GM19467 (cell line): ENCODE measurements around the gene TBCCD1.
A peak's percentile ranks its signal among the peaks of the same experiment; 100 is the strongest.

ENCODE experiments used
- ATAC-seq: cut with Tn5 transposase; IDR thresholded peaks from one replicate; pipeline ENCODE4 v1.9.1; 2021; ENCODE audit warnings: mild to moderate bottlenecking, moderate library complexity; ENCODE audit not compliant: unreplicated experiment

Gene TBCCD1, protein sequence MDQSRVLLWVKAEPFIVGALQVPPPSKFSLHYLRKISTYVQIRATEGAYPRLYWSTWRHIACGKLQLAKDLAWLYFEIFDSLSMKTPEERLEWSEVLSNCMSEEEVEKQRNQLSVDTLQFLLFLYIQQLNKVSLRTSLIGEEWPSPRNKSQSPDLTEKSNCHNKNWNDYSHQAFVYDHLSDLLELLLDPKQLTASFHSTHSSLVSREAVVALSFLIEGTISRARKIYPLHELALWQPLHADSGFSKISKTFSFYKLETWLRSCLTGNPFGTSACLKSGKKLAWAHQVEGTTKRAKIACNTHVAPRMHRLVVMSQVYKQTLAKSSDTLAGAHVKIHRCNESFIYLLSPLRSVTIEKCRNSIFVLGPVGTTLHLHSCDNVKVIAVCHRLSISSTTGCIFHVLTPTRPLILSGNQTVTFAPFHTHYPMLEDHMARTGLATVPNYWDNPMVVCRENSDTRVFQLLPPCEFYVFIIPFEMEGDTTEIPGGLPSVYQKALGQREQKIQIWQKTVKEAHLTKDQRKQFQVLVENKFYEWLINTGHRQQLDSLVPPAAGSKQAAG

DNA sequence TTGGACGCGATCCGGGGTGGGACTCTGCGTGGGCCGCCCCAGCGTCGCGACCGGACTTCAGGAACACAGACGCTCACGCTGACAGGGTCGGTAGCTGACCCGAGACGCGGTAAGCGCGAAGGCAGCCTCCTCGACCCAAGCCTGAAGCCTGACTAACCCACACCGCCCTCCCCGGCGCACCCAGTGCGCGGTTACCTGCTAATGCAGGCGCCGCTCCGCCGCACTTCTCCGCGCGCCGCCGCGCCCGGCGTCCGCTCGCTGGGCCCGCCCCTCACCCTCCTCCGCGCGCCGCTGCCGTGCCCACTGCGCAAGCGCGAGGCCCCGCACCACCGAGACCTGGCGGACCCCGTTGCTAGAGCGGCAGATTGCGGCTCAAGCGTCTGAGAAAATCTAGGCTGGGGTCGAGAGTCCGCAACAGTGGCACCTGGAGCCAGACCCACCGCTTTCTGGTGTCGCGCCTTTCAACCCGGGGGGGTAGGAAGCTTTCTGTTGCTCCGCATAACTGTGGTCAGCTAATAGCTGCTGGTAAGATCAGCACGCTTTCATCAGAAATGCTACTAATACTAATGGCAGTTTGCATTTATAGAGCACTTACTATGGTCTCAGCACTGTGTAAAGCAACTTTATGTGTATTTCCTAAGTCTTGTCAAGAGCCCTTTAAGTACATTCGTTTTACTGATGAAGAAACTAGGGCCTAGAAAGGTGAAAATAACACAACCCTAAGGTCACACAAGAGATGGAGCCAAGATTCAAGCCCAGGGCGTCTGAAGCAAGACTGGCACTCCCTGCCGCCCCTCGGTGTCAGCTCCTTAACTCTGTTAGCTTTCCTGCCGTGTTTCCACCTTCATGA lies at the start of gene TBCCD1:
Gene TBCCD1 (minus strand): TSS at position 268 of the 850 bp plus-strand sequence. CDS start 3,010 bp downstream, outside the sequence.
- ATAC-seq = peak; percentile 44

- no peak for ATAC-seq
Observed at GRCh38 chr3:186616299-186616617, 49.1 kb upstream of the TBCCD1 start.

DNA sequence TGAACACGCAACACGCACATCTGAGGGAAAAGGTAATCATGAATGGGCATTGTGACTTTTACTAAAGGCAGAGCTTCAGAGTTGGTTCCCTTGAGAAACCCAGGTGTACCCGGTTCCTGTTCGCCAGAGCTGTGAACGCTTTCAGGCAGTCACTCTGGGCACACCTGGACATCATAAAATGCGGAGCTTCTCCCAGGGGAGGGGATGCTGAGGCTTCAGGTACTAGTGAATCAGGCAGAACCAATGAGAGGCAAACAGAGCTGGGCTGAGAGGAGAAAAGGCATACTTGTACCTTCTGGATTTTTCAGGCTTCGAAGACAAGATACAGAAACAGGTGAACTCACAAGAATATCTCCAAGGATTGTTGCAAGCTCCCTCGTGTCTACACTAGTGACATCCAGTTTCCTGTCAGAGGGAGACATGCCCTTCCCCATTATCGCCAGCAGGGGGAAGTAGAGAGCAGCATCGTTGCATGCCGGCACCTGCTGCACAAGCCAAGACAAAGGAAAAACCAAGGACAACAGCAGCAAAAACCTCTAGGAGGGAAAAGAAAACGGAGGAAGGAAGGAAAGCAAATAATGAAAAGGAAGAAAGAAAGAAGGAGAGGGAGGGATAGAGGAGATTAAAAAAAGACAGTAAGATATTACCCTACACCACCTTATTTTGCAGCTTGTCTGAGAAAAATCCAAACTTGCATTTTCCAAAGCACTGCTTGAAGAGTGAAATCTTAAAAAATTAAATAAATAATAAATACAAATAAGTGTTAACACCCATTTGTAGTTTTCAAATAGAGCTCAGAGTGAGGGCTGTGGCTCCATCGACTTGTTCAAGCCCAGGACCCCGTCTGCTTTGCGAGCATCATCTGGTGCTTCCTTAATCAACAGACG lies 47.7 kb upstream of the TBCCD1 start:
- ATAC-seq = no peak

GRCh38 chr3:186614266-186614596 lies 47.1 kb upstream of the TBCCD1 start:
- ATAC-seq = no peak

- ATAC-seq = no peak
Observed at GRCh38 chr3:186613637-186614265, 46.6 kb upstream of the TBCCD1 start.

- no peak for ATAC-seq
Observed at GRCh38 chr3:186612721-186613636, 45.8 kb upstream of the TBCCD1 start, which contains the start of gene AHSG. Gene AHSG (plus strand): TSS chr3:186613060. CDS start chr3:186613142, 82 bp downstream.

GRCh38 chr3:186612065-186612464 lies 44.9 kb upstream of the TBCCD1 start:
- no peak for ATAC-seq

DNA sequence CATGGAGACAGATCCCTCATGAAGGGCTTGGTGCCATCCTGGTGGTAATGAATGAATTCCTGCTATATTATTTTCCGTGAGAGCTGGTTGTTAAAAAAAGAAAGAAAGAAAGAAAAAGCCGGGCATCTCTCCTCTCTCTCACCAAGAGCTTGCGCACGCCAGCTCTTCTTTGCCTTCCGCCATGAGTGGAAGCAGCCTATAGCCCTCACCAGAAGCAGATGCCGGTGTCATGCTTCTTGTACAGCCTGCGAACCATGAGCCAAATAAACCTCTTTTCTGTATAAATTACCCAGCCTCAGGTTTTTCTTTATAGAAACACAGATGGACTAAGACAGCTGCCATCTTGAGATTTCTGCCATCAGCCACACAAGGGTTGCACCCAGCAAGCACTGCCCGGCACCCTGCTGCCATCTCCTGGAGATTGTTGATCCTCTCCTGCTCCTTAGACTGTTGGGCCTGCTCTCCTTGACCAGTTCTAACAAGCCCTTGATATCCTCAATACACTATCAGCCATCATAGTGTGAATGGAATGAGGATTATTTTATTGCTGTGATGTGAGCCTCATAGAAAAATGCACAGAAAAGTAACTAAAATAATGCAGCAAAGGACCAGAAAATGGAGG lies 42.2 kb upstream of the TBCCD1 start:
- ATAC-seq = no peak

DNA sequence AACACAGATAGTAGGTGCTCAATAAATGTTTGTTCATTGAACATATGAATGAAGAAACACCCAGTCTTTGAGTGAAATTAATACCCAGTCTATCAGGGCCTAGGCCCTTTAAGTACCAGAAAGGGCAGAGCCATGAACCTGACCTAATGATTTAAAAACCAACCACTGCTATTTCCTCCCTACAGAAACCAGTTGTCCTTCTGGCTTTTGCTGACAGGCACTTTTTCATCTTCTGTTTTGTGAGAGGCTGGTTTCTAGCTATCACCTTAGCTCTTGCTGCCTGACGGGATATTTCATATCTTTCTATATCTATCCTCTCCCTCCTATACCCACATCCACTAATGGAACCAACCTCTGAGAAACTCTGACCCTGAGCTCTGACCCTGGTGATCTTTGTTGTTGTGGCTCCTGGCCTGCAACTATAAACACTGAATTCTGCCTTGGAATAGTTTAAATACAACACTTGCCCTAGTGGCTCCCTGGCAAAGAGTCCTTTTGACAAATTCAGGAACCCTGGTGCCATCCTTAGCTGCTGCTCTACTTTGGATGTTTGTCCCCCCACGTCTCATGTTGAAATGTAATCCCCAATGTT lies 41.6 kb upstream of the TBCCD1 start:
- ATAC-seq = no peak

GRCh38 chr3:186605561-186606545 lies 38.7 kb upstream of the TBCCD1 start:
- no peak for ATAC-seq

- no peak for ATAC-seq
Observed at GRCh38 chr3:186605078-186605477, 37.9 kb upstream of the TBCCD1 start.

- no peak for ATAC-seq
Observed at GRCh38 chr3:186603159-186603558, 36.0 kb upstream of the TBCCD1 start.

DNA sequence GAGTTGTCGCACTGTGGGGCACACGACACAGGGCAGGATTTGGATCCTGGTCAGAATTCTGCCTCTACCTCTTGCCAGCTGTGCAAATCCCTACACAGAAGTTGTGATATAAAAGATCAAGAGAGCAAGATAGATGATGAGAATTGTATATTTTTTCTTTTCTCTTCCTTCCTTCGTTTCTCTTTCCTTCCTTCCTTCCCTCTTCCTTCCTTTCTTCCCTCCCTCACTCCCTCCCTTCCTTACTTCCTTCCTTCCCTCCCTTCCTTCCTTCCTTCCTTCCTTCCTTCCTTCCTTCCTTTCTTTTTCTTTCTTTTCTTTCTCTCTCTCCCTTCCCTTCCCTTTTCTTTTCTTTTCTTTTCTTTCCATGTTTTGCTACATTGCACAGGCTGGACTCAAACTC lies 33.8 kb upstream of the TBCCD1 start:
- ATAC-seq = no peak

GRCh38 chr3:186599785-186600166 lies 32.6 kb upstream of the TBCCD1 start:
- ATAC-seq = no peak

GRCh38 chr3:186599142-186599784 lies 32.1 kb upstream of the TBCCD1 start:
- no peak for ATAC-seq

- ATAC-seq = no peak
Observed at GRCh38 chr3:186598794-186599141, 31.6 kb upstream of the TBCCD1 start.
